GM19463 (cell line): ENCODE results near the gene TCF15.
"Not testable (repeated sequence)": the region's sequence is repeated elsewhere in the genome, so short reads cannot be mapped to it uniquely, and the experiment has no call there.

Experiments
- ATAC-seq: cut with Tn5 transposase; IDR thresholded peaks from one replicate; pipeline ENCODE4 v1.9.1; 2021; ENCODE audit warnings: mild to moderate bottlenecking, moderate library complexity; ENCODE audit not compliant: unreplicated experiment

TCF15 gene

DNA sequence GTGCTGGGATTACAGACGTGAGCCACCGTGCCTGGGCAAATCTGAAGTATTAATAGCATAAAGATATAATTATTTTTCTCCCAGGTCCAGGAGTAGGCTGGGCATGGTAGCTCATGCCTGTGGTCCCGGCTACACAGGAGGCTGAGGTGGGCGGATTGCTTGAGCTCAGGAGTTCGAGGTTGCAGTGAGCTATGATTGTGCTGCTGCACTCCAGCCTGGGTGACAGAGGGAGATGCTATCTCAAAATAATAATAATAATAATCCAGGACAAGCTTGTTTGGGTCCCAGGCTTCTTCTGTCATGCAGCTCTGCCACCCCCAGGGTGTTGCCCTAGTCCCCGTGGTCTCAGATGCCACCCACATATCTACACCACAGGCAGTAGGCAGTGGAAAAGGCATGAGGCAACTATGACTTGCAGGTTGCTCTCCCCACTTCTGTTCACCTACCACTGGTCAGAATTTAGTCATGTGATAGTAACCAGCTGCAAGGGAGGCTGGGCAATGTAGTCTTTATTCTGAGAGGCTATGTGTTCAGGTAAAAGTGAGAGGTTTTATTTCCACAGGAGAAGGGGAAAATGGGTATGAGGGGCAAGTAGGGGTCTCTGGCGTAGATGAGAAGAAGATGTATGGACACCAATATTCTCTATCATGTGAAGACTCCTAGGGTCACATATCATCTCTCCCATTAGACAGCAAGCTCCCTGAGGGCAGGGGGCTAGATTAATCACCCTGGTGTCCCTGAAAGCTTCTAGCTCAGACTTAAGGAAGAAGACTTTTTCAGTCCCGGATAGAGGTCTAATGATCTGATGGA, 25.7 kb downstream of the TCF15 start:
- ATAC-seq = peak; percentile 48

DNA sequence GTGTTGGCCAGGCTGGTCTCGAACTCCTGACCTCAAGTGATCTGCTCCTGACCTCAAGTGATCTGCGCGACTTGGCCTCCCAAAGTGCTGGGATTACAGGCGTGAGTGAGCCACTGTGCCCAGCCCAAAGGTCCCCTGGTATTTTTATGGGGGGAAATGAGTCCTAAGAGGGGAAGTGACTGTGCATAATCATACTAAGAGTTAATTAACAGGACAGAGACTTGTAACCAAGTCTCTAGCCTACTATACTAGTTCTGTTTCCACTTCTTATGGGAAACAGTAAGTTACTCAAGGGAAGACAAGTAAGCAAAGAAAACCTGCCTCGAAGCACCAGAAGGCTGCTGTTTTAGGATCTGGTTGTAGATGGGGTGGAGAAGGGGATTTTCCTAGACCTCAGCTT, 27.9 kb downstream of the TCF15 start:
- ATAC-seq = no peak

DNA sequence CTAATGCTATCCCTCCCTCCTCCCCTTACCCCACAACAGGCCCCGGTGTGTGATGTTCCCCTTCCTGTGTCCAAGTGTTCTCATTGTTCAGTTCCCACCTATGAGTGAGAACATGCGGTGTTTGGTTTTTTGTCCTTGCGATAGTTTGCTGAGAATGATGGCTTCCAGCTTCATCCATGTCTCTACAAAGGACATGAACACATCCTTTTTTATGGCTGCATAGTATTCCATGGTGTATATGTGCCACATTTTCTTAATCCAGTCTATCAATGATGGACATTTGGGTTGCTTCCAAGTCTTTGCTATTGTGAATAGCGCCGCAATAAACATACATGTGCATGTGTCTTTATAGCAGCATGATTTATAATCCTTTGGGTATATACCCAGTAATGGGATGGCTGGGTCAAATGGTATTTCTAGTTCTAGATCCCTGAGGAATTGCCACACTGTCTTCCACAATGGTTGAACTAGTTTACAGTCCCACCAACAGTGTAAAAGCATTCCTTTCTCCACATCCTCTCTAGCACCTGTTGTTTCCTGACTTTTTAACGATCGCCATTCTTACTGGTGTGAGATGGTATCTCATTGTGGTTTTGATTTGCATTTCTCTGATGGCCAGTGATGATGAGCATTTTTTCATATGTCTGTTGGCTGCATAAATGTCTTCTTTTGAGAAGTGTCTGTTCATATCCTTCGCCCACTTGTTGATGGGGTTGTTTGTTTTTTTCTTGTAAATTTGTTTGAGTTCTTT, 31.0 kb downstream of the TCF15 start:
- not testable (repeated sequence) for ATAC-seq

DNA sequence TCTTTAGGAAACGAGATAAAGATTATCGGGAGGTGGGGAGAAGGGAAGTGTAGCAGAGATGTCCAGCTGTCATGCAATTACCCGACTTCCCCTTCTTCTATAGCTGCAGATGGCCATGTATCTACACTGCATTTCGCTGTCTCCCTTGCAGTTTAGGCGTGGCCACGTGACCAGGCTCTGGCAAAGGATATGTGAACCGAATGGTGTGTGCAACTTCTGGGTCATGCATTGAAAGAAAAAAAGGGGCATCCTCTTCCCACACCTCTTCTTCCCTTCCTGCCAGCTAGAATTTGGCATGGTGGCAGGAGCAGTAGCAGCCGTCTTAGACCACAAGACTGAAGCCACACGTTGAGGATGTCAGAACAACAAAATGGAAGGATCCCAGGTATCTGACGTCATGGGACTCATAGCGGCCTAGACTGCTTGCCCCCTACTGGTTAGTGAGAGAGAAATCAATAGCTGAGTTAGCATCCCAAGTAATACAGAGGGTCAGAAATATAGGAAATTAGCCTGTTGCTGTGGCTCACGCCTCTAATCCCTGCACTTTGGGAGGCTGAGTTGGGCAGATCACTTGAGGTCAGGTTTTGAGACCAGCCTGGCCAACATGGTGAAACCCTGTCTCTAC, 32.8 kb downstream of the TCF15 start:
- ATAC-seq = no peak

DNA sequence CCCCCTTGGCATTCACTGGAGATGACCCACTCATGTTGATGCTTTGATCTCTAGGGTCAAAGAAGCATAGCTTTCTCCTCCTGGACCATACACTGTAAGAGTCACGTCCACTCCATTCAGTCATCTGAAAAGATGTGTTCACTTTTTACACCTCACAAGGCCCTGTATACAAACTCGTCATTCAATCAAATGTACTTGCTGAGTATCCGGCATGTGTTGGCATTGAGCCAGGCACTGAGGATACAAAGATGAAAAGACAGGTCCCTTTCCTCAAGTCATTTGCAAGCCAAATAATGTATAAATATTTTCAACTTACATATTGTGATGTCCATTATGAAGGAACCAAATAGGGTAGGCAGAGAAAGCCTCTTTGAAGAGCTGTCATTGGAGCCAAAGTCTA, 34.0 kb downstream of the TCF15 start:
- no peak for ATAC-seq

DNA sequence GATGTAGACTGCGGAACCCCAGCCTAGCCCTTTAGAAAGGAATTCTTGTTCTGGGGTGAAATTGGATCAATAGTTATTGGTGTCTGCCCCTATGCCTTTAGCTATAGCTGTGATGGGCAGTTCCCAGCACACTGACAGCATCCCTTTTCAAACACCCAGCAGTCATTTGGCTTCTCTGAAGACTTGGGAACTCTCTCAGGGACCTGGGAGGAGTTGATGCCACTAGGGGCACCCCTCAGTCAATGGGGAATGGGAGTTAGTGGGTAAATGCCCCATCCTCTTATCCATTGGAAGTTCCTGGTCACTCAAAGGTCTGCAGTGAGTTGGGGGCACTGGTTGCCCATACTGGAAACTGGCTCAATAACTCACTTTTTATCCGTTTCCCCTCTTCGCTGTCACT, 34.9 kb downstream of the TCF15 start:
- no peak for ATAC-seq

DNA sequence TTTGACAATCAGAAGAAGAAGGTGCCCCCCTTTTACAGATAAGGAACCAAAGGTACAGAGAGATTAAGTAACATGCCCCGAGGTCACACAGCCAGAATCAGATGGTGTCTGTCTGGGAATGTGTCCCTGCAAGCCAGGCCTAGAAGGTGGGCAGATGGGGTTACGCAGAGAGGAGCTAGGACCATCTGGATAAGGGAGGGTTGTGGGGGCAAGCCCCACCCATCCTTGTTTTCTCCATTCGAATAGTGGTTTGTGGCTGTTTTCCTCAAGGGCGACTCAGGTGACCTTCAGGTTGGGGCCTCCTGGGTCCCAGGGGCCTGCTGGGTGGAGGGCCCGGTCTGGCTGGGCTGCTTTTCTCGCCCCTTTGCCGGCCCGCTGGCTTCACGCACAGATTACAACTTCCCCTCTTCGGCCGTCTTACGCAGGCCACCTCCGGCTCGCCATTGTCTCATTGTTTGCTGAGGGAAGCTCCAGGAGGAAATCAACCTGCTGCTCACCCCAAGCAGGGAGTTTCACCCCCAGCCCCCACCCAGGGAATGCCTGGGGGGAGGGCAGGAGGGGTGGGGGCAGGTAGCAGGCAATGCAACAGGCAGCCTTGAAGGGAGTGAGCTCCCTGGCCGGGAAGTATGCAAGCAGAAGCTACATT, 35.7 kb downstream of the TCF15 start:
- ATAC-seq = no peak

DNA sequence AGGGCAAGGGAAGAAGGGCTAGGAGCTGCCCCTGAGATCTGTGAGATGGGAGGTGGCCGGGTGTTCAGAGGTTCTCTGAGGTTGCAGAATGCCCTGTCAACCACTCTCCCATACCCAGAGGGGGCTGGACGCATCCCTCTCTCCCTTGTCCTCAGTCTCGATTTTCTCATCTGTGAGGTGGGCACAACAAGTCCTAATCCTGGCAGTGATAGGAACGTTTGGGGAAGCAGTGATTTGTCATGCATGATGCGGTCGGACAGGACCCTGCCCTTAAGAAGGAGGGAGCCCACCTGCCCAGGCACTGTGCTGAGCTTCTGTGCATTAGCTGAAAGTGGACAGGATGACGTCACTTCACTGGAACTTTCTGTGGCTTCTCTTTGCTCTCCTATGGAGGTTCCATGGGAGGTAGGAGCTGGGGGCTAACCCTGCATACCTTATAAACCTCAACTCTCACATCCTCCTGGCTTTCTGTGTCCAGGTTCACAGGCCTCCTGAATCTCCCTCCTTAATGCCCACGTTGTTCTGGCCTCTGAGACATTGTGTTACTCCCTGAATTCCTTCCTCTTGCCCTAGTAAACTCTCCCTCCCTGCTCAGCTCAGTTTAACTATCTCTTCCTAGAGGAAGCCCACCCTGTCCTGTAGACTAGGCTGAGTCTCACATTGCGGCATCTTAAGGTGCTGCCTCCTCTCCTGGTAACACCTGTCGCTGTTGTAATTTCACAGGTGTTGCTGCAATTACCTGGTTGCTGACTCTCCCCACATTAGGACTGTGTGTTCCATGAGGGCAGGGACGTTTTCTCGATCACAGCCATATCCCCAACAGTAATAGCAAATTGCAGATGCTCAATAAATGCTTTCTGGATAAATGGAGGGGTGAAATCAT, 36.5 kb downstream of the TCF15 start:
- ATAC-seq = no peak

DNA sequence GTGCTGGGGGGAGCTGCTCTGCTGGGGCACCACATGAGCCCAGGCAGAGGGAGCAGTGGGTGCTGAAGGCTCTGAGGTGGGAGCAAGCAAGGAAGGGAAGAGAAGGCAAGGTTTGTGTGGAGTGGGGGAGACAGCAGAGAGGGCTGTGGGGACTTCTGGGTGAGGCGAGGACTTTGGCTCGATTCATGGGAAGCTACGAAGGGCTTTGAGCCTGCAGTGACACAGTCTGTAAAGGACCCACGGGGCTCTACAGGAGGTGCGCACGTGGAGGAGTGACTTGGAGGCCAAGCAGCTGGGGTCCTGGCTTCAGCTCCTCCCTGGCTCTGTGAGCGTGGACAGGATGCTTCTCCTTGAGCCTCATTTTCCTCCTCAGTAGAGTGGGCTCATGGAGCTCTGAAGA, 37.4 kb downstream of the TCF15 start:
- ATAC-seq = no peak

DNA sequence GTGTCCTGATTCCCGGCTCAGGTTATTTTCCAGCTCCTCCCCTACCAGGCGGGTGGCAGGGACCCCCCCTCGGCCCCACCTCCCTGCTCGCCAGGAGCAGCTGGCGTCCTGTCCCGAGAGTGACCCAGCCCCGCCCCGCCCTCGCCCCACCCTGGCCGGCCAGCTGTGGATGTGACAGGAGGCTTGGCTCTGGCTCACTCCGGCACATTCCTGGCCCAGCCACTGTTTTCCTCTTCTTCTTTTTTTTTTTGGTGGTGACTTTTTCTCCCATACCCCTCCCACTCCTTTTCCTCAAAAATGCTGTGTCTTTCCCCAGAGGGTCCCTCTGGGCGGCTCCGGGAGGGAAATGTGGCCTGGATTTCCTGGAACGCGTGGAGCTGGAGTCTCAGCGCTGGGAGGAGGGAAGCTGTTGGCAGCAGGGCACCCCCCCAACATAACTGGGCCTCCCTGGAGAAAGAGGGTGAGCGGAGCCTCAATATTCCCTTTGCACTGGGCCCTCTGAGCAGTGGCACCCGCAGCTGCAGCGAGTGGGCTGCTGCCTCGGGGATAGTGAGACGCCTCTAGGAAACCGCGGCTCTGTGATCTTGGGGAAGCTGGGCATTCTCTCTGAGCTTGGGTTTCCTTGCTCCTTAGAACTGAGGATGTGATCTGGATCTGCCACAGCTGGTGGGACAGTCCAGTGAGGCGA, 38.2 kb downstream of the TCF15 start:
- ATAC-seq = no peak

DNA sequence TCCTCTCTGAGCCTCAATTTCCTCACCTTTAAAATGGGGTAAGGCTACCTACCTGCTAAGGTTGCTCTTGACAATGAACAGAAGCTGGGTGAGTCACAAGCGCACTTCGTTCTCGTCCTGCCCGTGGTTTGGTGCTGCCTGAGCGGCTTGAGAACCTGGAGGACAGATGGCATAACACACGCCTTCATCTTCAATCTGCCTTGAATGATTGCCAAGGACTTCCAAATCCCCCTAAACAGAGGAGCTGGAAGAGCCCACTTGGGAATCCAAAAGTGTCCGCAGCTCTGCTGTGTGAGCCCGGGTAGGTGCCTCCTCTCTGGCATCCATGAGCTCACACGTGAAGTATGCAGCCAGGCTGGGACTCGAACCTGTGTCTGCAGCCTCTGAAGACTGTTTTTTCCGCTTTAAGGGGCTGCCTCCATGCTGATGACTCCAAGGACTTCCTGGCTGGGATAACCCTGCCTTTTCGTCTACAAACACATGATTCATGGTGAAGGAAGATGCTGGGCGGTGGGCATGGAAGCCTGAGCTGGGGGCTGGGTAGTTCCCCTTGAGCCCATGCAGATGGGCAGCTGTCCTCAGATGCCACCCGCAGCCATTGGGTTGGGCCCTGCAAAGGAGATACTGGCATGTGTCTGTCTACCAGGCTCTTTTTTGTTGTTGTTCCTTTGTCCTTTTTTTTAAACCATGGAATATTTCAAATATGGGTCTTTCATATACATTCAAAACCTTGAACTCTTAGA, 41.3 kb downstream of the TCF15 start:
- ATAC-seq = no peak

DNA sequence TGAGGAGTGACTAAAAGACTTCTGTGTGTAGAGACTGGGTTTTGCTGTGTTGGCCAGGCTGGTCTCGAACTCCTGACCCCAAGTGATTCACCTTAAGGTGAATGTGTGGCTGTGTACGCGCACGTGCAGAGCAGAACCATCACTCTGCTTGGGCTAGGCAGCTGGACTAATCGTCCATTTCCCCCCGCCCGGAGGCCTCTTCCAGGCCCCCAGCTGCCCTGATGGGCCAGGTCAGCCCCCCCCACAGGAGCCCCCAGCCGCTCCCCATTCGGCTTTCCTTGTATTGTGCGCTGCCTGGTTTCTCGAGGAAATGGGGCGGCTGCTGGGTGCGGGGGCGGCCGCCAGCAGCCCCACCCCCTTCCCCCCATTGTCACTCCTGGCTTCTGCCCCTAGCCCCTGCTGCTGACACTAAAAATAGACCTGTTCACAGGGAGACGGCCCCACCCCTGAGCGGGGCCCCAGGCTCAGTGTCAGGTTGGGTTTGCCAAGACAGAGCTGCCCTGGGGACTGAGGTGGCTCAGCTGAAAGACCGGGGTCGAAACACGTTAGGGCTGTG, 41.9 kb downstream of the TCF15 start:
- ATAC-seq = no peak

DNA sequence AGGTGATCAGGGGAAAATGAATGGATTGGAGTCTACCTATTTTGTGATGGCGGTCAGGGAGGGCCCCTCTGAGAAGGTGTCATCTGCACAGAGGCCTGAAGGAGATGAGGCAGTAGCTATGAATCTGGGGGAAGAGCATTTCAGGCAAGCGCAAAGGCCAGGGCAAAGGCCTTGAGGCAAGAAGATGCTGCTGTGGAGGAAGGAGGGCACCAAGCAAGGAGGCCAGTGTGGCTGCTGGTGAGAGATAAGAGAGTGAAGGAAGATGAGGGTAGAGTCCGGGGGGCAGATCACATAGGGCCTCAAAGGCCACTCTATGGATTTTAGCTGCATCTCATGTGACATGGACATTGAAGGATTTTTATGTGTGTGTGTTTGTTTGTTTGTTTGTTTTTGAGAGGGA, 45.9 kb downstream of the TCF15 start:
- no peak for ATAC-seq

DNA sequence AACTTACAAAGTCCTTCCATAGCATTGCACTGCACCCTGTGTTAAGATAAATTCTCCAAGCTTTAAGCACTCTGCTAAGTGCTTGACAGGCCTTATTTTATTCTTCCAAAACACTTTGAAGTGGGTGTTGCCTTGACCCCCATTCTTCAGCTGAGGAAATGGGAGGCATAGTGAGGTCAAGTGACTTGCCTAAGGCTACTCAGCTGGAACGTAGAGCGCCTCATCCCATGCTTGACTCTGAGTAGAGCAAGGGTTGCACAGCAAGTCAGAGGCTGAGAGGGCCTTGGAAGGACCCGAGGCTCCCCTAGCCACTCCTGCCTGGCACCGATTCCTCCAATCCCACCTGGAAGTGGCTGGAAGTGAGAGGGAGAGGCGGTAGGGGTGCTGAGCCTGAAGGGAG, 46.9 kb downstream of the TCF15 start:
- no peak for ATAC-seq

DNA sequence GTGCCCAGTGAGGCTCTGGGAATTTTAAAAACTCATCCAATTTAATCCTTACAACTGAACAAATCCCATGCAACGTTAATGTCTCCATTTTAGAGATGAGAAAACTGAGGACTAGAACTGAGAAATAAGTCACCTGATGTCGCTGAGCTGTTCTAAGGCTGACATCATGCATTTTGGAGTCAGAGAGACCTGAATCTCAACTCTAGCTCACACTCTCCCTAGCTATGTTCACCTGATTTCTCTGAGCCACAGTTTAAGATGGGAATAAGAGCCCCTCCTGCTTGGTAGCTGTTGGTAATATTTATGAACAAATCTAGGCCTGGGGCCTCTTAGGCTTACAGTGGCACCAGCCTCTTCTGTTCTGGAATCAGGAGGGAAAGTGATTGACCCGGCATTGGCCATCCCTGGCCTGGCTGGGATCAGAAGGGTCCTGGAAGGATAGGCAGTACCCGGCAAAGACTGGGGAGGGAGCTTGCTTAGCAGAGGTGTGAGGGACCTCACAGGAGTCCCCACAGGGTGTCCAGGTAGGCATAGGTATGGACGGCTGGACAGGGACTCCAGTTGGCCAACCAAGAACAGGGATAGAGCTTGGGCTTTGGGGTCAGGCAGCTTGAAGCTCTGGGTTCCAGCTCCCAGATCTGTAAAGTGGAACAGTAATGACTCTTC, 47.7 kb downstream of the TCF15 start:
- no peak for ATAC-seq

DNA sequence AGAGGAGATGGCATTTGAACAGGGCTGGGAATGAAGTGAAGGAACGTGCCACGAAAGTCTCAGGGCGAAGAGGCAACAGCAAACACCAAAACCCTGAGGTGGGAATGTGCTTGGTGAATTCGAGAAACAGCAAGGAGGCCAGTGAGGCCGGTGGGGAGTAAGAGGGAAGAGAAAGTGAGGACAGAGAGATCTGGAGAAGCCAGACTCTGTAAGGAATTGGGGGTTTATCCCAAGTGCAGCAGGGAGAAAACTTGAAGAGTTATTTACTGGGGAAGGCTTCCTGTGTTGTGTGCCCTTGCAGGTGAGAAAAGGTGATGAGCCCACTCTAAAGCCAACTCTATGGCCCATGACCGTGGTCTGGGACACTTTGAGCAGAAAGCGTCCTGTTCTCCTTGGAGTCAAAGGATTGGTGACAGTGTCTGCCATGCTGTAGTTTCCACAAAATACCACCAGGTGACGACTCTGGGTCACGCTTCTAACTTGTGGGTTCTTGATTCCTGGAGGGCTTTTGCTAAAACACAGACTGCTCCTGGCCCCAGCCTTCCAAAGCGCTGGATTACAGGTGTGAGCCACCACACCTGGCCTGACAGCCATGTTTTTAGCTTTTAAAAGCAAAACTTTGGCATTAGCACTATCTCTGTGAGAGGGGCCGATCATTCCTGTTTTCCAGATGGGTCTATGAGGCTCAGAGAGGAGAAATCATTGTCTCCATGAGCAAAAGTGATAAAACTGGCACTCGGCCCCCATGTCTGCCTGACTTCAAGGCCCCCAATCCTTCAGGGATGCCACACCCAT, 48.5 kb downstream of the TCF15 start:
- ATAC-seq = no peak

DNA sequence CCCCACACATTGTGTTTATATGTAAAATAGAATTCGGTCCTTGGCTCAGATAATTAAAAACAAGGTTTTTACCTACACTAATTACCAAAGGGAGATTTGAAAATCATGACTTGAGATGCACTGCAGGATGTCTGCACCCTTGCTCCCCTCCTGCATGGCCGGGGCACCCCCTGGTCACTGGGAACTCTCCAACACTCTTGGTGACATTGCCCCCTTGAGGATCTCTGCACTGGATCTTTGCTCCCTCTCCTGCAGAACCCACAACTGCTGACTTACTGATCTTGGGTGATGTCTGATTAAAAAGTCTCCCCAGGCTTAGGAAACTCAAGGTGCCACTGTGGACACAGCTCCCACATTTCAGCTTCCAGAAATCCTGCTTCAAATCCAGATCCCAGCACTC, 49.4 kb downstream of the TCF15 start:
- ATAC-seq = no peak

DNA sequence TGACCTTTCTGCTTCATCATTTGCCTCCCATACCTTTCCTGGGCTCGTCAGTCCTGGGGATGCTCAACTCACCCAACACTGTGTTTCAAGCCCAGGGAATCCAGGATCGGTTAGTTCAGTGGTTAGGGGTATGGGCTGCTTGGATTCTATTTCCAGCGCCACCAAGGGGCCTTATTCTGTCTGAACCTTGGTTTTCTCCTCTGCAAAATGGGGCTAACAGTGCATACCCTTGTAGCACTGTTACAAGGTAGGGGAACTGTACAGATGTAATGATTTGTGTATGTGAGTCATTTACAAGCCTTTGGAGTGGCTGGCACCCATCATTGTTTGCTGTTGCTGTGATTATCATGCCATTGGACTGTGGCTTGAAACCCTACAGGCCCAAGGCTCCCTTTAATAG, 52.0 kb downstream of the TCF15 start:
- no peak for ATAC-seq
